Fibroblast of lung (primary cell): Measurements from ENCODE around the gene PACRG. TPM values are rescaled to one million over a fixed set of nuclear protein-coding genes. Genes with fewer than 3 reads are reported as not detected.

Source experiments
- DNase-seq, 2 donors: peaks; one replicate each; pipeline versions ENCODE4 v3.0.0 to v3.0.0-alpha.2; 2010; ENCODE audit warnings: low read depth in 2 of 2
- H2AFZ ChIP-seq: 2 replicates; pipeline ENCODE4 v1.5.1; 2012; ENCODE audit warnings: low read length, control low read depth, inconsistent platforms
- H3K27ac ChIP-seq: 2 replicates; pipeline ENCODE4 v1.5.1; 2011; ENCODE audit warnings: low read length, control low read depth; ENCODE audit not compliant: insufficient read depth
- H3K27me3 ChIP-seq: 2 replicates; pipeline ENCODE4 v1.5.1; 2011; ENCODE audit warnings: mild to moderate bottlenecking, low read length; ENCODE audit not compliant: control insufficient read depth, insufficient read depth
- H3K36me3 ChIP-seq: 2 replicates; pipeline ENCODE4 v1.5.1; 2011; ENCODE audit warnings: low read length; ENCODE audit not compliant: control insufficient read depth, insufficient read depth
- H3K4me1 ChIP-seq: 2 replicates; pipeline ENCODE4 v1.5.1; 2011; ENCODE audit warnings: low read length; ENCODE audit not compliant: control insufficient read depth, insufficient read depth; ENCODE audit errors: extremely low read depth
- H3K4me2 ChIP-seq: 2 replicates; pipeline ENCODE4 v1.5.1; 2011; ENCODE audit warnings: low read length, control low read depth; ENCODE audit not compliant: insufficient read depth; ENCODE audit errors: extremely low read depth
- H3K4me3 ChIP-seq, 4 experiments: fragments of 200-600 bp in 1 of 4; sonication (generic) in 1 of 4; replicated peaks in 1 of 4; 2 replicates each; pipeline ENCODE4 v1.5.1; 2011 to 2016; ENCODE audit warnings: low read length in 4 of 4, low read depth in 3 of 4, mild to moderate bottlenecking in 3 of 4, control low read depth in 2 of 4, inconsistent platforms in 1 of 4, mixed read lengths in 1 of 4; ENCODE audit not compliant: insufficient read depth in 1 of 4; ENCODE audit errors: control extremely low read depth in 1 of 4
- H3K79me2 ChIP-seq: 2 replicates; pipeline ENCODE4 v1.5.1; 2012; ENCODE audit warnings: mild to moderate bottlenecking, low read length, inconsistent platforms; ENCODE audit not compliant: control insufficient read depth, insufficient read depth
- H3K9ac ChIP-seq: 2 replicates; pipeline ENCODE4 v1.5.1; 2011; ENCODE audit warnings: mild to moderate bottlenecking, low read length, control low read depth; ENCODE audit not compliant: insufficient read depth
- H3K9me3 ChIP-seq: 2 replicates; pipeline ENCODE4 v1.5.1; 2012; ENCODE audit warnings: low read depth, low read length; ENCODE audit not compliant: control insufficient read depth, insufficient read depth
- H4K20me1 ChIP-seq: 2 replicates; pipeline ENCODE4 v1.5.1; 2011; ENCODE audit warnings: low read length; ENCODE audit not compliant: control insufficient read depth, insufficient read depth; ENCODE audit errors: extremely low read depth
- EZH2 ChIP-seq: IDR thresholded peaks from 2 replicates; pipeline ENCODE4 v1.5.1; 2012; ENCODE audit warnings: low read length, control low read depth, mild to moderate bottlenecking; ENCODE audit errors: missing control alignments
- polyA plus RNA-seq, 2 donors: library from polyadenylated mRNA; depleted of rRNA in 1 of 2; stranded (reverse) in 1 of 2; unstranded in 1 of 2; fragments of >200 nt; gene quantifications; 2 replicates each; pipeline ENCODE4 v1.2.1, GENCODE V29; 2011 to 2012; ENCODE audit warnings: missing spikeins in 1 of 2
- total RNA-seq: library from RNA; depleted of rRNA; stranded (reverse); fragments of >200 nt; gene quantifications from 2 replicates; pipeline ENCODE4 v1.2.1, GENCODE V29; 2014
- TF ChIP-seq, protein P1 (sequence below), 2 donors: IDR thresholded peaks in 1 of 2; conservative IDR thresholded peaks in 1 of 2; 1 replicate in 1 of 2; 2 replicates in 1 of 2; pipeline ENCODE4 v1.5.1; 2011 to 2012; ENCODE audit warnings: low read length in 2 of 2, control low read depth in 1 of 2, inconsistent platforms in 1 of 2, low read depth in 1 of 2, mild to moderate bottlenecking in 1 of 2

Gene PACRG
- total and polyA plus RNA-seq, 2 donors (not counting 1 experiment from before 2014, with no cell fraction given), result 0.30 to 0.66 TPM

DNA sequence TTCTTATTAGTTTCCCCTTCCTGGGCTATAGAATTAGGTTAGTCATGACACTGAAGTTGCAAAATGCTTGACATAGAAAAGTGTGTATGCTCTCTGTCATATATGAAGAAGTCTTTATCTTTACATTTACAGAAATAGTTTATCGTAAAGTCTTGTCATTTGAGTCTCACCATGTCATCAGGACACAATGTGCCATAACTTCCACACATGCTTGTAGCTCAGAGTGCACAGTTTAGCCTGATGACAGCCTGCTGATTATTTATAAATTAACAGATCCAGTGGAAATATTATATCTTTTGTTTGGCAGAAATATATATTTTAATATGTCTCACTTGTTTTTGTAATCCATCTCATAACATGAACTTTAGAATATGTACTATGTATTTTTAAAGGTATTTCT, 399.8 kb downstream of the PACRG start:
- no peaks in the 10 kb centered on the region for H3K9me3 ChIP-seq
- H3K4me3 ChIP-seq, result no peak overlapping the region
- no peak for DNase-seq
- no peak for TF ChIP-seq EZH2
- TF ChIP-seq, protein P1, sequence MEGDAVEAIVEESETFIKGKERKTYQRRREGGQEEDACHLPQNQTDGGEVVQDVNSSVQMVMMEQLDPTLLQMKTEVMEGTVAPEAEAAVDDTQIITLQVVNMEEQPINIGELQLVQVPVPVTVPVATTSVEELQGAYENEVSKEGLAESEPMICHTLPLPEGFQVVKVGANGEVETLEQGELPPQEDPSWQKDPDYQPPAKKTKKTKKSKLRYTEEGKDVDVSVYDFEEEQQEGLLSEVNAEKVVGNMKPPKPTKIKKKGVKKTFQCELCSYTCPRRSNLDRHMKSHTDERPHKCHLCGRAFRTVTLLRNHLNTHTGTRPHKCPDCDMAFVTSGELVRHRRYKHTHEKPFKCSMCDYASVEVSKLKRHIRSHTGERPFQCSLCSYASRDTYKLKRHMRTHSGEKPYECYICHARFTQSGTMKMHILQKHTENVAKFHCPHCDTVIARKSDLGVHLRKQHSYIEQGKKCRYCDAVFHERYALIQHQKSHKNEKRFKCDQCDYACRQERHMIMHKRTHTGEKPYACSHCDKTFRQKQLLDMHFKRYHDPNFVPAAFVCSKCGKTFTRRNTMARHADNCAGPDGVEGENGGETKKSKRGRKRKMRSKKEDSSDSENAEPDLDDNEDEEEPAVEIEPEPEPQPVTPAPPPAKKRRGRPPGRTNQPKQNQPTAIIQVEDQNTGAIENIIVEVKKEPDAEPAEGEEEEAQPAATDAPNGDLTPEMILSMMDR (conservative IDR thresholded peaks at IDR 0.05 in 1 of 2, IDR thresholded peaks at IDR 0.05 in 1 of 2; ENCODE audit: low read depth in 1 of 2, low read length in 2 of 2), result no peak
- H3K27me3 ChIP-seq, result no peaks in the 10 kb centered on the region
- H3K4me1 ChIP-seq, result no peaks in the 10 kb centered on the region
- no peak overlapping the region for H2AFZ ChIP-seq
- no peaks in the 10 kb centered on the region for H4K20me1 ChIP-seq
- no peak overlapping the region for H3K27ac ChIP-seq
- no peak overlapping the region for H3K4me2 ChIP-seq
- H3K9ac ChIP-seq, result no peak overlapping the region
- no peaks in the 10 kb centered on the region for H3K79me2 ChIP-seq
- no peaks in the 10 kb centered on the region for H3K36me3 ChIP-seq

DNA sequence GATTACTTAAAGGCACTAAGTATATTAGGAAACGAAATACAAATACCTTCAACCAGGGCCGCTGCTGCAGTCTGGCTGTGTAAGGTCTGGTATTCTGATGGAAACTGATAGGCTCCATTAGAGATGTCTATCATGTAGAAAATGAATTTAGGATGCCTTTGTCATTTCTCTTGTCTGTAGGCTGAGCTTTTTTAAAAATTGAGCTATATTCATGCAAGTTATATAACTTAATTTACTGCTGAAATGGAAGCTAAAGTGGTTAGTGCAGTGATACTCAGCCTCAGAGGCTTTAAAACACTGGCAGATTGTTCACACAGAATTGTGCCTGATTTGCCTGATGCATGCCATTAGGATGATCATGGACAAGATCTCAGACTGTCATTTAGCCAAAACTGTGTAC, 400.6 kb downstream of the PACRG start:
- no peak for DNase-seq
- Histone ChIP-seq H3K4me3 (no peak overlapping the region), H4K20me1 (no peaks in the 10 kb centered on the region), H3K9me3 (no peaks in the 10 kb centered on the region), H3K36me3 (no peaks in the 10 kb centered on the region), H2AFZ (no peak overlapping the region), H3K27me3 (no peaks in the 10 kb centered on the region), H3K9ac (no peak overlapping the region), H3K27ac (no peak overlapping the region), H3K79me2 (no peaks in the 10 kb centered on the region), H3K4me2 (no peak overlapping the region), H3K4me1 (no peaks in the 10 kb centered on the region)
- no peak for TF ChIP-seq EZH2
- TF ChIP-seq, protein P1 (conservative IDR thresholded peaks at IDR 0.05 in 1 of 2, IDR thresholded peaks at IDR 0.05 in 1 of 2; ENCODE audit: low read depth in 1 of 2, low read length in 2 of 2), result no peak

DNA sequence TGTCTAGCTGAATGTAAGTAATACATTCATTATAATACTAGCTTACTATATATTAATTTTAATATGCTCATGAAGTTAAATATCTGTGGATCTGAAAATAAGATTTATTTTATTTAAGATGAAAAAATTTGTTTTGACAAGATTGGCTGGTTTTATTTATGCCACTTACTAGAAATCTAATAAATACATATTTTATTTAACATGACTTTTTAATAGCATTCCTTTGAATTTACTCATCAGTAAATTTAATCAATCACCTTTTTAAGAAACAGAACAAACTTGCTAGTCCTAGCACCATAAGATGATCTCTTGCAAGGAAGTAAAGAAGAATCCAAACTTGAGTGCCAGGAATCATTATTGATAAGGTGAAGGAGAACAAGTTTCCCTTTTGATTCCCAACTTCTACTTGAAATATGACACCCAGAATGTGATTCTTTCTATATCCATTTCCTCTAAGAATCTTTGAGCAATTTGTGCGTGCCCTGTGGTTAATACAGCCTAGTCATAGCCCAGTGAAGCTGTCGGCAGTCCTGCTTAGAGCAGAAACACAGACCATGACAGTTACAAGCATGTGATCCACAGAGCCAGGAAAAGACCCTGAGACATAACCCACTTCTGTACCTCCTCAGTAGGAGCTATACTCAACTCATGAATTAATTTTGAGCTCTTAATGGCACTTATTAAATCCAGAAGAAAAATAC, 404.4 kb downstream of the PACRG start:
- H3K9ac ChIP-seq, result no peak overlapping the region
- no peak overlapping the region for H3K4me2 ChIP-seq
- no peaks in the 10 kb centered on the region for H3K36me3 ChIP-seq
- no peaks in the 10 kb centered on the region for H3K79me2 ChIP-seq
- DNase-seq, result peak; percentile 22 to 42
- no peak for TF ChIP-seq EZH2
- TF ChIP-seq, protein P1 (conservative IDR thresholded peaks at IDR 0.05 in 1 of 2, IDR thresholded peaks at IDR 0.05 in 1 of 2; ENCODE audit: low read depth in 1 of 2, low read length in 2 of 2), result no peak
- no peaks in the 10 kb centered on the region for H3K4me1 ChIP-seq
- no peak overlapping the region for H3K4me3 ChIP-seq
- no peaks in the 10 kb centered on the region for H4K20me1 ChIP-seq
- no peak overlapping the region for H3K27ac ChIP-seq
- no peaks in the 10 kb centered on the region for H3K27me3 ChIP-seq
- no peak overlapping the region for H2AFZ ChIP-seq
- H3K9me3 ChIP-seq, result no peaks in the 10 kb centered on the region
